Endothelial cell (in vitro differentiated cells): Measurements from ENCODE around the gene TPSG1. TPM values are rescaled to one million over a fixed set of nuclear protein-coding genes. Genes with fewer than 3 reads are reported as not detected.
"Not testable (repeated sequence)": the region's sequence is repeated elsewhere in the genome, so short reads cannot be mapped to it uniquely, and the experiment has no call there.

ENCODE experiments used
- DNase-seq: peaks from one replicate; pipeline ENCODE4 v3.0.0; 2021; ENCODE audit warnings: low spot score
- H3K27ac Mint-ChIP-seq: one replicate; pipeline ENCODE4 v1.8.0; 2021; ENCODE audit warnings: mixed read lengths, inconsistent platforms; ENCODE audit not compliant: unreplicated experiment
- H3K27me3 Mint-ChIP-seq: one replicate; pipeline ENCODE4 v1.8.0; 2021; ENCODE audit warnings: mild to moderate bottlenecking, moderate library complexity, mixed read lengths, inconsistent platforms; ENCODE audit not compliant: unreplicated experiment
- H3K36me3 Mint-ChIP-seq: one replicate; pipeline ENCODE4 v1.8.0; 2021; ENCODE audit warnings: mild to moderate bottlenecking, low read depth, mixed read lengths, inconsistent platforms; ENCODE audit not compliant: unreplicated experiment
- H3K4me1 Mint-ChIP-seq: one replicate; pipeline ENCODE4 v1.8.0; 2021; ENCODE audit warnings: mild to moderate bottlenecking, mixed read lengths, inconsistent platforms; ENCODE audit not compliant: unreplicated experiment
- H3K4me3 Mint-ChIP-seq: one replicate; pipeline ENCODE4 v1.8.0; 2021; ENCODE audit warnings: mild to moderate bottlenecking, mixed read lengths, inconsistent platforms; ENCODE audit not compliant: unreplicated experiment
- H3K9me3 Mint-ChIP-seq: one replicate; pipeline ENCODE4 v1.8.0; 2021; ENCODE audit warnings: mixed read lengths, inconsistent platforms; ENCODE audit not compliant: unreplicated experiment
- total RNA-seq: library from RNA; stranded (reverse); fragmentation: NEBNext Ultra II Directional; extraction: Animal tissue kit (Norgen Biotek cat#: 25700); gene quantifications from one replicate; pipeline ENCODE4 v1.2.1, GENCODE V29; 2021; ENCODE audit not compliant: unreplicated experiment
- TF ChIP-seq, protein P1 (sequence below): fragments of 200-600 bp; sonication (generic); IDR thresholded peaks from one replicate; pipeline ENCODE4 v1.5.0; 2021; ENCODE audit warnings: antibody characterized with exemption; ENCODE audit not compliant: unreplicated experiment

Gene TPSG1
- total RNA-seq, 1 donor from 2014 or later = not detected

- H3K4me1 Mint-ChIP-seq = no peaks in the 10 kb centered on the region
- peak; percentile 79 for DNase-seq
- no peaks in the 10 kb centered on the region for H3K9me3 Mint-ChIP-seq
- peaks cover 6% of the 10 kb centered on the region for H3K27me3 Mint-ChIP-seq
- H3K36me3 Mint-ChIP-seq = no peaks in the 10 kb centered on the region
- TF ChIP-seq, protein P1, sequence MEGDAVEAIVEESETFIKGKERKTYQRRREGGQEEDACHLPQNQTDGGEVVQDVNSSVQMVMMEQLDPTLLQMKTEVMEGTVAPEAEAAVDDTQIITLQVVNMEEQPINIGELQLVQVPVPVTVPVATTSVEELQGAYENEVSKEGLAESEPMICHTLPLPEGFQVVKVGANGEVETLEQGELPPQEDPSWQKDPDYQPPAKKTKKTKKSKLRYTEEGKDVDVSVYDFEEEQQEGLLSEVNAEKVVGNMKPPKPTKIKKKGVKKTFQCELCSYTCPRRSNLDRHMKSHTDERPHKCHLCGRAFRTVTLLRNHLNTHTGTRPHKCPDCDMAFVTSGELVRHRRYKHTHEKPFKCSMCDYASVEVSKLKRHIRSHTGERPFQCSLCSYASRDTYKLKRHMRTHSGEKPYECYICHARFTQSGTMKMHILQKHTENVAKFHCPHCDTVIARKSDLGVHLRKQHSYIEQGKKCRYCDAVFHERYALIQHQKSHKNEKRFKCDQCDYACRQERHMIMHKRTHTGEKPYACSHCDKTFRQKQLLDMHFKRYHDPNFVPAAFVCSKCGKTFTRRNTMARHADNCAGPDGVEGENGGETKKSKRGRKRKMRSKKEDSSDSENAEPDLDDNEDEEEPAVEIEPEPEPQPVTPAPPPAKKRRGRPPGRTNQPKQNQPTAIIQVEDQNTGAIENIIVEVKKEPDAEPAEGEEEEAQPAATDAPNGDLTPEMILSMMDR = no peak
- H3K27ac Mint-ChIP-seq = no peak overlapping the region
- no peak overlapping the region for H3K4me3 Mint-ChIP-seq
Observed at GRCh38 chr16:1188432-1189189, 36.5 kb downstream of the TPSG1 start.

GRCh38 chr16:1185460-1186207 is 39.4 kb downstream of the TPSG1 start:
- H3K9me3 Mint-ChIP-seq, H3K4me3 Mint-ChIP-seq, H3K27ac Mint-ChIP-seq, H3K27me3 Mint-ChIP-seq, H3K4me1 Mint-ChIP-seq, H3K36me3 Mint-ChIP-seq: not testable (repeated sequence)
- DNase-seq = peak; percentile 32

DNA sequence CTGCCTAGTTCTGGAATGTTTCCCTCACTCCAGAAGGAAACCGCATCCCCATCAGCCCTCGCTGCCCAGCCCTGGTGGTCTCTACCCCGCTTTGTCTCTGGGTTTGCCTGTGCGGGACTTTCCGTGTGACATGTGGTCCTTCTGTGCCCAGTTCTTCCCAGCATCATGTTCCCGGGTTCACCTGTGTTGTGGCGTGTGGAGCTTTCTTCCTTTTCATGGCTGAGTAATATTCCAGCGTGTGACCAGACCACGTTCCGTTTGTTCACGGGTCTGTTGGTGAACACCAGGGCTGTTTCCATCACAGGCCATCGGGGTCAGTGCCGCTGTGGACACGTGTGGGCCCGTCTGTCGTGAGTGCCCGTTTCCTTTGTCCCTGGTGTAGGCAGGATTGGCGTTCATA is 40.1 kb downstream of the TPSG1 start:
- Mint-ChIP-seq H3K36me3 (no peaks in the 10 kb centered on the region), H3K27me3 (peaks cover 3% of the 10 kb centered on the region), H3K9me3 (no peaks in the 10 kb centered on the region), H3K27ac (no peak overlapping the region), H3K4me3 (no peak overlapping the region), H3K4me1 (no peaks in the 10 kb centered on the region)
- no peak for DNase-seq
- TF ChIP-seq, protein P1 = no peak

GRCh38 chr16:1184156-1184868 is 40.8 kb downstream of the TPSG1 start:
- H3K36me3 Mint-ChIP-seq = no peaks in the 10 kb centered on the region
- no peak for DNase-seq
- no peak overlapping the region for H3K4me3 Mint-ChIP-seq
- H3K27me3 Mint-ChIP-seq = peaks cover 3% of the 10 kb centered on the region
- TF ChIP-seq, protein P1 = no peak
- no peaks in the 10 kb centered on the region for H3K9me3 Mint-ChIP-seq
- H3K27ac Mint-ChIP-seq = no peak overlapping the region
- no peaks in the 10 kb centered on the region for H3K4me1 Mint-ChIP-seq

DNA sequence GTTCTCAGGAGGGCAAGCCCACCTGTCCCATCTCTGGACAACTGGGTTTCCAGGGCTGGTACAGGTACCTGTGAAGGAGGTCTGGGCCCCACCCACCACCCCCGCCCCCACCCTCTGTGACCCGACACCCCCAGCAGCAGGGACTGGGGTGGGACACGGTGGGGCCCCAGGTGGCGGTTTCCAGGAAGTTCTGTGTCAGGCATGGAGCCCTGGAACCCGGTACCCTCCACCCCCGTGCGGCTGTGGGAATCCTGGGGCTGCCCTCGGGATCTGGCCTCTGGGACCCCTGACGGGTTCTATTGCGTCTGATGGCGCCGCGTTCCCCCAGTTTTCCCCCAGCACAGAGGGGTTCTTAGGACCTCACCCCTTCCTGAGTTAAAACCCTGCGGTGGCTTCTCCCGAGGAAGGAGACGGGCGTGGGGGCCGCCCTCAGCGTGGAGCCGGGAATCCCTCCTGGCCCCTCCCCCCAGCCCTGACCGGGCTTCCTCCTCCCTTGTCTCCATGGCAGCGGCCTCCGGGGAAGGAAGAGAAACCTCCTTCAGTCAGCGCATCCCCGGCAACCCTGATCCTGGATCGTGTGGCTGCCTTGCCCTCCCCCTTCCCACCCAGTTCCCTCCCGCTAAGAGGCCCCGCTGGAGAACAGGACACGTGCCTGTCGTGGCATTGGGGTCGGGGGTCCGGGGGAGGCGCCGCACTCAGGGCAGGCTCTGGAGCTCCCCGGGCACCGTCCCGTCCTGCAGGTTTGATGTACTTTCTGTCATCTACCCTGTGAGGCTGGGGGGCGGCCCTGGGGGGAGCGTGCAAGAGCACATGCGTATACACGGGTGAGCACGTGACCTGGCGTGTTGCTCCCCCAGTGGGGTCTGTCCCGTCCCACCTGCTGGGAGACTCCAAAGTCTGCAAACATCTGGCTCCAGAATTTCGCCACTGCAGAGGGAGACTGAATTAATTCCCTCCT is 41.8 kb downstream of the TPSG1 start:
- H3K9me3 Mint-ChIP-seq = no peaks in the 10 kb centered on the region
- H3K4me3 Mint-ChIP-seq = no peak overlapping the region
- no peaks in the 10 kb centered on the region for H3K4me1 Mint-ChIP-seq
- TF ChIP-seq, protein P1 = no peak
- DNase-seq = peak; percentile 47
- H3K27me3 Mint-ChIP-seq = peaks cover 3% of the 10 kb centered on the region
- no peaks in the 10 kb centered on the region for H3K36me3 Mint-ChIP-seq
- H3K27ac Mint-ChIP-seq = no peak overlapping the region
